SK-N-SH treated with all-trans-retinoic acid at 6 μM for 48 hours (cell line): ENCODE measurements around the gene TGFBRAP1.

Source experiments
- CSDC2 ChIP-seq: fragments of 250-450 bp; sonication (Bioruptor Pico); IDR thresholded peaks from 2 replicates; pipeline ENCODE4 v1.5.0; 2020; ENCODE audit warnings: mild to moderate bottlenecking, moderate library complexity
- GLIS3 ChIP-seq: fragments of 250-450 bp; sonication (Bioruptor Pico); IDR thresholded peaks from 2 replicates; pipeline ENCODE4 v1.5.0; 2020; ENCODE audit warnings: mild to moderate bottlenecking, moderate library complexity
- OSR1 ChIP-seq: fragments of 250-450 bp; sonication (Bioruptor Pico); IDR thresholded peaks from 2 replicates; pipeline ENCODE4 v1.8.0; 2022; ENCODE audit warnings: moderate library complexity, mild to moderate bottlenecking, inconsistent platforms
- PATZ1 ChIP-seq: fragments of 250-450 bp; sonication (Bioruptor Pico); IDR thresholded peaks from 2 replicates; pipeline ENCODE4 v1.8.0; 2020; ENCODE audit warnings: mild to moderate bottlenecking, moderate library complexity, borderline replicate concordance
- POU6F1 ChIP-seq: fragments of 250-450 bp; sonication (Bioruptor Pico); IDR thresholded peaks from 2 replicates; pipeline ENCODE4 v1.8.0; 2021; ENCODE audit warnings: low read depth, mild to moderate bottlenecking, moderate library complexity, borderline replicate concordance
- RARB ChIP-seq: fragments of 250-450 bp; sonication (Bioruptor Pico); IDR thresholded peaks from 2 replicates; pipeline ENCODE4 v1.8.0; 2021; ENCODE audit warnings: mild to moderate bottlenecking, moderate library complexity
- SNAI2 ChIP-seq: fragments of 250-450 bp; sonication (Bioruptor Pico); IDR thresholded peaks from 2 replicates; pipeline ENCODE4 v1.5.0; 2020; ENCODE audit warnings: mild to moderate bottlenecking, moderate library complexity
- ZC3H10 ChIP-seq: fragments of 250-450 bp; sonication (Bioruptor Pico); IDR thresholded peaks from 2 replicates; pipeline ENCODE4 v1.5.1; 2021; ENCODE audit warnings: mild to moderate bottlenecking, moderate library complexity
- ZFP3 ChIP-seq: fragments of 250-450 bp; sonication (Bioruptor Pico); IDR thresholded peaks from 2 replicates; pipeline ENCODE4 v1.5.0; 2020; ENCODE audit warnings: mild to moderate bottlenecking, moderate library complexity
- ZFP30 ChIP-seq: fragments of 450-650 bp; formaldehyde crosslinking; IDR thresholded peaks from 2 replicates; pipeline ENCODE4 v1.5.0; 2022; ENCODE audit warnings: mild to moderate bottlenecking, moderate library complexity
- ZNF70 ChIP-seq: fragments of 450-650 bp; formaldehyde crosslinking; IDR thresholded peaks from 2 replicates; pipeline ENCODE4 v1.5.0; 2020; ENCODE audit warnings: mild to moderate bottlenecking, moderate library complexity
- TF ChIP-seq, protein P1 (sequence below): fragments of 250-450 bp; sonication (Bioruptor Pico); IDR thresholded peaks from 2 replicates; pipeline ENCODE4 v1.5.1; 2021; ENCODE audit warnings: mild to moderate bottlenecking, moderate library complexity

DNA sequence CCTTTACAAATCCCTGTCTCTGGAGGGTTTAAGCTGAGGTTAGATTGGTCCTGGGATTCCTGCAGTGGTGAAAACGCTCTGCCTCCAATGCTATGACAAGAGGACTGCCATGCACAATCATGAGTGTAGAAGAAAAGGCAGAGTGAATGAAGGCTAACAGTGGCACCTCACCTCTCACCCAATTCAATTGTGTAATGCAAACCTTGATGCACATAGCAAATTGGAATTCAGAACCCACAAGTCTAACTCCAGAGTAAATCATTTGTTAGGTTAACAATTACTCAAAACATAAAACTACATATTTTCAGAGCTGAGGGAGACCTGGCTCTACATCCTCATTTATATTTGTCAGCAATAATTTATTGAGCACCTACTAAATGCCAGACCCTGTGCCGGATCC lies 1.8 kb downstream of the TGFBRAP1 start:
- TF ChIP-seq PATZ1 (CRISPR knock-in tag) (no peak), RARB (no peak), ZNF70 (CRISPR knock-in tag) (no peak), ZFP3 (CRISPR knock-in tag) (no peak), POU6F1 (CRISPR knock-in tag) (no peak), SNAI2 (CRISPR knock-in tag) (no peak), GLIS3 (CRISPR knock-in tag) (no peak), CSDC2 (CRISPR knock-in tag) (no peak), ZC3H10 (CRISPR knock-in tag) (no peak), OSR1 (CRISPR knock-in tag) (no peak), ZFP30 (CRISPR knock-in tag) (no peak)
- TF ChIP-seq, protein P1, sequence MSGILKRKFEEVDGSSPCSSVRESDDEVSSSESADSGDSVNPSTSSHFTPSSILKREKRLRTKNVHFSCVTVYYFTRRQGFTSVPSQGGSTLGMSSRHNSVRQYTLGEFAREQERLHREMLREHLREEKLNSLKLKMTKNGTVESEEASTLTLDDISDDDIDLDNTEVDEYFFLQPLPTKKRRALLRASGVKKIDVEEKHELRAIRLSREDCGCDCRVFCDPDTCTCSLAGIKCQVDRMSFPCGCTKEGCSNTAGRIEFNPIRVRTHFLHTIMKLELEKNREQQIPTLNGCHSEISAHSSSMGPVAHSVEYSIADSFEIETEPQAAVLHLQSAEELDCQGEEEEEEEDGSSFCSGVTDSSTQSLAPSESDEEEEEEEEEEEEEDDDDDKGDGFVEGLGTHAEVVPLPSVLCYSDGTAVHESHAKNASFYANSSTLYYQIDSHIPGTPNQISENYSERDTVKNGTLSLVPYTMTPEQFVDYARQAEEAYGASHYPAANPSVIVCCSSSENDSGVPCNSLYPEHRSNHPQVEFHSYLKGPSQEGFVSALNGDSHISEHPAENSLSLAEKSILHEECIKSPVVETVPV (CRISPR knock-in tag): no peak
